H1 (cell line): ENCODE results near the gene CHI3L1. TPM values are rescaled to one million over a fixed set of nuclear protein-coding genes. Genes with fewer than 3 reads are reported as not detected.

ENCODE experiments used
- FOSL1 ChIP-seq: IDR thresholded peaks from 2 replicates; pipeline ENCODE4 v1.6.1; 2011; ENCODE audit warnings: mild to moderate bottlenecking, low read depth, low read length, moderate library complexity; ENCODE audit not compliant: insufficient read depth
- POLR2A ChIP-seq, 2 experiments: IDR thresholded peaks; 1 replicate in 1 of 2; 2 replicates in 1 of 2; pipeline ENCODE4 v1.6.1; 2011; ENCODE audit warnings: low read depth in 2 of 2, low read length in 2 of 2, mild to moderate bottlenecking in 2 of 2; ENCODE audit errors: control extremely low read depth in 1 of 2
- polyA plus RNA-seq, 7 experiments: library from polyadenylated mRNA; depleted of rRNA in 3 of 7; stranded (reverse) in 5 of 7; unstranded in 2 of 7; fragments of >200 nt in 5 of 7; fragments of 200-250 nt in 2 of 7; gene quantifications; 1 replicate in 5 of 7; 2 replicates in 1 of 7; 4 replicates in 1 of 7; pipeline versions ENCODE4 v1.2.1 to v1.2.3, GENCODE V29; 2011 to 2013; ENCODE audit warnings: missing spikeins in 2 of 7, mixed read lengths in 2 of 7
- total RNA-seq: library from RNA; stranded (reverse); fragmentation: NEBNext Ultra II Directional; extraction: Animal tissue kit (Norgen Biotek cat#: 25700); gene quantifications from 2 replicates; pipeline ENCODE4 v1.2.1, GENCODE V29; 2021

CHI3L1 gene
- total and polyA plus RNA-seq, 2 of the 8 experiments (the other 6 are each of a cell fraction or from before 2014, with no cell fraction given), result 1.0 TPM; not detected in 1

- TF ChIP-seq FOSL1, result no peak
- no peak for TF ChIP-seq POLR2A (IDR thresholded peaks at IDR 0.05; ENCODE audit: control extremely low read depth in 1 of 2, low read depth in 2 of 2, low read length in 2 of 2)
These were observed 54.8 kb downstream of the CHI3L1 start (continued) for GRCh38 chr1:203131548-203132200.
